ENCODE data around the gene ALDOC. TPM values are rescaled to one million over a fixed set of nuclear protein-coding genes. Genes with fewer than 3 reads are reported as not detected.
A peak's percentile ranks its signal among the peaks of the same experiment; 100 is the strongest.

The ALDOC gene
- 18.3 TPM for total RNA-seq (ENCODE audit: unreplicated experiment)
- long read RNA-seq, transcript ALDOC-201 (9 exons, 1,982 nt) = major isoform, 17 of 20 reads
- long read RNA-seq, partial matches to known transcripts = 1 of 20 reads
- long read RNA-seq, other reads (novel, unspliced or antisense) = 0 of 20 reads

DNA sequence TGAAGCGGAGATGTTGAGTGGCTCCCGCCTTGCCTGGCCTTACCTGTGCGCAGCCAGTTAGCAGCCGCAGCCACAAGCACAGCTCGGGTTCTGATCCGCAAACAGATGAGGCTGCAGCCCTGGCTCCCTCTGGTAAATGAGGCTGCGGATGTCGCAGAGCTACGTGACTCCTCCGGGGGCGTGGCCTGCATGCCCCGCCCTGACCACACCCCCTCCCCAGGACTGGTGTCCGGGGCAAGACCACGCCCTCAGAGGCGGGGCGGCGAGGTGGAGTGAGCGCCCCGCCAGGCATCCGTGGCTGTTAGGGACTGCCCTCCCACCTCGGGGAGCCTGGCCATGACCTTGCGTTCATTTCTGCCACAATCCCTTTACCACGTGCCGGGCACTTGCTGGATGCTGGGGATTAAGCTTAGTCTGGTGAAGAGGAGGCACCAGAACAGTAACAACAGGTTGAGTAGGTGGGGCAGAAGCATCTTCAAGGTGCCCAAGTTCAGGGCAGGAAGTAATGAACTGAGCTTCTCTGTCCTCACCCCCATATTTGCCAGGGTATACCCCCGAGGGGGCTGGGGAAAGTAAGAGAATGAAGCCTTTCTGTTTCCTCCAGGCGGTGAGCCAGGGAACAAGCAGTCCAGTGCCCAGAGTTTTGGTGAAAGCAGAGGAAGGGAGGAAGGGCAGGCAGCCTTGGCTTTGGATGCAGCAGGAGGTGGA lies at the start of gene ALDOC:
ALDOC (minus strand) TSS at position 138 of the 708 bp plus-strand sequence. CDS start 1,363 bp downstream, outside the sequence.
- peaks cover 10% of the 10 kb centered on the region for H3K27me3 Mint-ChIP-seq (ENCODE audit: unreplicated experiment)
- TF ChIP-seq, protein P1, sequence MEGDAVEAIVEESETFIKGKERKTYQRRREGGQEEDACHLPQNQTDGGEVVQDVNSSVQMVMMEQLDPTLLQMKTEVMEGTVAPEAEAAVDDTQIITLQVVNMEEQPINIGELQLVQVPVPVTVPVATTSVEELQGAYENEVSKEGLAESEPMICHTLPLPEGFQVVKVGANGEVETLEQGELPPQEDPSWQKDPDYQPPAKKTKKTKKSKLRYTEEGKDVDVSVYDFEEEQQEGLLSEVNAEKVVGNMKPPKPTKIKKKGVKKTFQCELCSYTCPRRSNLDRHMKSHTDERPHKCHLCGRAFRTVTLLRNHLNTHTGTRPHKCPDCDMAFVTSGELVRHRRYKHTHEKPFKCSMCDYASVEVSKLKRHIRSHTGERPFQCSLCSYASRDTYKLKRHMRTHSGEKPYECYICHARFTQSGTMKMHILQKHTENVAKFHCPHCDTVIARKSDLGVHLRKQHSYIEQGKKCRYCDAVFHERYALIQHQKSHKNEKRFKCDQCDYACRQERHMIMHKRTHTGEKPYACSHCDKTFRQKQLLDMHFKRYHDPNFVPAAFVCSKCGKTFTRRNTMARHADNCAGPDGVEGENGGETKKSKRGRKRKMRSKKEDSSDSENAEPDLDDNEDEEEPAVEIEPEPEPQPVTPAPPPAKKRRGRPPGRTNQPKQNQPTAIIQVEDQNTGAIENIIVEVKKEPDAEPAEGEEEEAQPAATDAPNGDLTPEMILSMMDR (IDR thresholded peaks at IDR 0.05; ENCODE audit: unreplicated experiment) = no peak
- peak; percentile 87 for DNase-seq (ENCODE audit: low spot score)
- no peak within 1 kb of the TSS for H3K27ac Mint-ChIP-seq (ENCODE audit: unreplicated experiment)
- H3K36me3 Mint-ChIP-seq (ENCODE audit: low read depth, unreplicated experiment) = peaks cover 19% of the 10 kb centered on the region
- peaks cover 7% of the 10 kb centered on the region for H3K4me1 Mint-ChIP-seq (ENCODE audit: unreplicated experiment)
- no peaks in the 10 kb centered on the region for H3K9me3 Mint-ChIP-seq (ENCODE audit: unreplicated experiment)
- H3K4me3 Mint-ChIP-seq (ENCODE audit: unreplicated experiment) = peak within 1 kb of the TSS; percentile 76

DNA sequence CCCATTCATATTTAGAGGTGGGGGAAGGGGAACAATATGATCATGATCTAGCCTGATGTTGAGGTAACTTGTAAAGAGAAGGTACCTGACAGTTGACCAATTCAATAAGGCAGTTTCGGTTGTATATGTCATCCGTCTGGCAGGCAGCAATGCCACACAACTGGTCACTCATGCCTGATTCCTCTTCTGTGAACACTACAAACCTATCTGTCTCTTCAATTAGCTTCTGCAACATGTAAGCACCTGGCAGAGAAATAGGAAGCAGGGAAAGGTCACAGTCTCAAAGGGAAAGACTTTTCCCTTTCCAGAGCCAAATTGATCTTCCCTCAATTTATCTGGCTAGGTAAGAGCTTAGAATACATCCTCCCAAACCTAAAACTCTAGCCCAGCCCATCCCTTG lies 47.5 kb upstream of the ALDOC start:
- Mint-ChIP-seq H3K4me3 (ENCODE audit: unreplicated experiment) (no peak overlapping the region), H3K9me3 (ENCODE audit: unreplicated experiment) (no peaks in the 10 kb centered on the region), H3K36me3 (ENCODE audit: low read depth, unreplicated experiment) (peaks cover 60% of the 10 kb centered on the region), H3K27ac (ENCODE audit: unreplicated experiment) (no peak overlapping the region), H3K27me3 (ENCODE audit: unreplicated experiment) (peaks cover 7% of the 10 kb centered on the region), H3K4me1 (ENCODE audit: unreplicated experiment) (peaks cover 9% of the 10 kb centered on the region)
- no peak for DNase-seq (ENCODE audit: low spot score)
- TF ChIP-seq, protein P1 (IDR thresholded peaks at IDR 0.05; ENCODE audit: unreplicated experiment) = no peak

DNA sequence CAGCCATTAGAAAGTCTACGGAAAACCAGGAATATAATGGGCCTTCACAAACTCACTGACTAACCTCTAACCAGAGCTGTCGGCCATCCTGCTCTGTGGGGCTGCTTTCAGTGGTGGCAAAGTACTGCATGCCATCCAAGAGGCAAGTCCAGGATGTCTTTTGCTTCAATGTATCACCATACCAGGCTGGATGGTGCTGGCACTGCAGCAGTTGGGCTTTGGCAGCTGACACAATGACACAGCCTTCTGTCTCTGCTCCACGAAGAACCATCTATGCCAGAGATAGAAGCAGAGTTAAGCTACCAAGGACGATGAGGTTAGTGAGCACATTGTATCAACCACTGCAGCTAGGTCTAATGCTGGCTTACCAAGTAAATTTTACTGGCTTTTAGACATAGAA lies 47.0 kb upstream of the ALDOC start:
- DNase-seq (ENCODE audit: low spot score) = no peak
- H3K9me3 Mint-ChIP-seq (ENCODE audit: unreplicated experiment) = no peaks in the 10 kb centered on the region
- H3K4me3 Mint-ChIP-seq (ENCODE audit: unreplicated experiment) = no peak overlapping the region
- no peak overlapping the region for H3K27ac Mint-ChIP-seq (ENCODE audit: unreplicated experiment)
- TF ChIP-seq, protein P1 (IDR thresholded peaks at IDR 0.05; ENCODE audit: unreplicated experiment) = no peak
- H3K27me3 Mint-ChIP-seq (ENCODE audit: unreplicated experiment) = peaks cover 7% of the 10 kb centered on the region
- H3K36me3 Mint-ChIP-seq (ENCODE audit: low read depth, unreplicated experiment) = peaks cover 61% of the 10 kb centered on the region
- H3K4me1 Mint-ChIP-seq (ENCODE audit: unreplicated experiment) = peaks cover 9% of the 10 kb centered on the region

DNA sequence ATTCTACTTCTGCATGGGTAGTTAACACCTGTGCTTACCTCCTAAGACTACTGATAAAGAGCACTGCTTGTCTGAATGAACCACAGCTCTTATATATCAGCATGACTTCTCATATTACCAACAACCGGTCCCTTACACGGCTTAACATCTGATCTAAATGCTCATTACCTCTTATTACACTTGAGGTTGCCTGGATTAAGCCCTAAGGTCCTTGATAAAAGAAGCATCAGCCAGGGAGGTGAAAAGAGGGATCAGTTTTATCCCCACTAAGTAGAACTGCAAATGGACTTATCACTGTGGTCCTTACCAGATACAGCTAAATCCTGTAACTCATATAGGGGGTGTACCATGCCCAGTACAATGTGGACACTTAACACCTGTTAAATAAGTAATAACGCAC lies 45.5 kb upstream of the ALDOC start:
- Mint-ChIP-seq H3K4me3 (ENCODE audit: unreplicated experiment) (no peak overlapping the region), H3K4me1 (ENCODE audit: unreplicated experiment) (peaks cover 9% of the 10 kb centered on the region), H3K36me3 (ENCODE audit: low read depth, unreplicated experiment) (peaks cover 57% of the 10 kb centered on the region), H3K27me3 (ENCODE audit: unreplicated experiment) (peaks cover 6% of the 10 kb centered on the region), H3K27ac (ENCODE audit: unreplicated experiment) (no peak overlapping the region), H3K9me3 (ENCODE audit: unreplicated experiment) (no peaks in the 10 kb centered on the region)
- no peak for DNase-seq (ENCODE audit: low spot score)
- TF ChIP-seq, protein P1 (IDR thresholded peaks at IDR 0.05; ENCODE audit: unreplicated experiment) = no peak

DNA sequence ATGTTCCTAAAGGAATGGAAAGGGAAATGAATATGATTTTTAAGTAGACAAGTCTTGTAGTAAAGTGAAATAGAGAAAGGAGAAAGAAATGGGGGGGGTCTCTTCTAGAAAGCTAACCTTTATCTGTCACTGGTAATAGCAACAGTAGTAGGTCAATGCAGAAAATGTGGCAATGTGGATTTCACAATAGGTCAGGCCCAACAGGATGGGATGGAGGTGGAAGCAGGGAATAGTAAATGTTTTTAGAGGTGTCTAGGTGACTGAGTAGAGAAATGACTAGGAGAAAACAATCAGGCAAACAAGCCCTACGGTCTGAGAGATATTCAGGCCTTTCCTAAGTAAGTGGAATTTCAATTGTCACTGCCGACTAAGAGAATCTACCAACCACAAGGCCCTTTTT lies 43.3 kb upstream of the ALDOC start:
- Mint-ChIP-seq H3K36me3 (ENCODE audit: low read depth, unreplicated experiment) (peaks cover 60% of the 10 kb centered on the region), H3K4me3 (ENCODE audit: unreplicated experiment) (peak overlapping the region; percentile 70), H3K9me3 (ENCODE audit: unreplicated experiment) (no peaks in the 10 kb centered on the region), H3K27me3 (ENCODE audit: unreplicated experiment) (peaks cover 6% of the 10 kb centered on the region), H3K27ac (ENCODE audit: unreplicated experiment) (no peak overlapping the region), H3K4me1 (ENCODE audit: unreplicated experiment) (peaks cover 9% of the 10 kb centered on the region)
- TF ChIP-seq, protein P1 (IDR thresholded peaks at IDR 0.05; ENCODE audit: unreplicated experiment) = no peak
- DNase-seq (ENCODE audit: low spot score) = no peak

All from endothelial cell (in vitro differentiated cells).